GM23248 (cell line): ENCODE data around the gene C5AR2.
"Not testable (repeated sequence)": the region's sequence is repeated elsewhere in the genome, so short reads cannot be mapped to it uniquely, and the experiment has no call there.

Source experiments
- EZH2 ChIP-seq: fragments of 200-600 bp; sonication (generic); IDR thresholded peaks from 2 replicates; pipeline ENCODE4 v1.6.1; 2018; ENCODE audit warnings: antibody characterized with exemption, mild to moderate bottlenecking; ENCODE audit not compliant: insufficient read depth, poor library complexity, severe bottlenecking
- EZH2phosphoT487 ChIP-seq: fragments of 200-600 bp; sonication (generic); IDR thresholded peaks from 2 replicates; pipeline ENCODE4 v1.6.1; 2018; ENCODE audit warnings: antibody characterized with exemption, moderate library complexity, mild to moderate bottlenecking, low read depth; ENCODE audit not compliant: insufficient read depth

- TF ChIP-seq EZH2phosphoT487, EZH2: not testable (repeated sequence)
Measured at GRCh38 chr19:47365455-47365854, 33.5 kb downstream of the C5AR2 start.
